C4-2B (cell line): ENCODE data around the gene GAREM2.

Experiments used
- ZFX ChIP-seq: fragments of 450-650 bp; IDR thresholded peaks from 2 replicates; pipeline ENCODE4 v1.6.1; 2017
- TF ChIP-seq, protein P1 (sequence below): fragments of 450-650 bp; conservative IDR thresholded peaks from 2 replicates; pipeline ENCODE4 v1.5.1; 2017; ENCODE audit warnings: mild to moderate bottlenecking

DNA sequence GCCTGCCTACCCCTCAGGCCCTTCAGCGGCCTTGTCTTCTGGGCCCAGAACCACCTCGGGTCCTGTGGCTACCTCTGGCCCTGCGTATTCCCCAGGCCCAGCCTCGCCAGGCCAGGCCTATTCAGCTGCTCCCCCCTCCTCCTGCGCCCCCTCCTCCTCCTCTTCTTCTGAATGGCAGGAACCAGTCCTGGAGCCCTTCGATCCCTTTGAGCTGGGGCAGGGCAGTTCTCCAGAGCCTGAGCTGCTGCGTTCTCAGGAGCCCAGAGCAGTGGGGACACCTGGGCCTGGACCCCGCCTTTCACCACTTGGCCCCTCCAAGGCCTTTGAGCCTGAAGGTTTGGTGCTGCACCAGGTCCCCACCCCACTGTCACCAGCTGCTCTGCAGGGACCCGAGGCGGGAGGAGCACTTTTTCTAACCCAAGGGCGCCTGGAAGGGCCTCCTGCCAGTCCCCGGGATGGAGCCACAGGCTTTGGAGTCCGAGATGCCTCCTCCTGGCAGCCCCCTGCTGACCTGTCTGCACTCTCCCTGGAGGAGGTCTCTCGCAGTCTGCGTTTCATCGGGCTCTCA is 14.7 kb downstream of the GAREM2 start:
- TF ChIP-seq, protein P1, sequence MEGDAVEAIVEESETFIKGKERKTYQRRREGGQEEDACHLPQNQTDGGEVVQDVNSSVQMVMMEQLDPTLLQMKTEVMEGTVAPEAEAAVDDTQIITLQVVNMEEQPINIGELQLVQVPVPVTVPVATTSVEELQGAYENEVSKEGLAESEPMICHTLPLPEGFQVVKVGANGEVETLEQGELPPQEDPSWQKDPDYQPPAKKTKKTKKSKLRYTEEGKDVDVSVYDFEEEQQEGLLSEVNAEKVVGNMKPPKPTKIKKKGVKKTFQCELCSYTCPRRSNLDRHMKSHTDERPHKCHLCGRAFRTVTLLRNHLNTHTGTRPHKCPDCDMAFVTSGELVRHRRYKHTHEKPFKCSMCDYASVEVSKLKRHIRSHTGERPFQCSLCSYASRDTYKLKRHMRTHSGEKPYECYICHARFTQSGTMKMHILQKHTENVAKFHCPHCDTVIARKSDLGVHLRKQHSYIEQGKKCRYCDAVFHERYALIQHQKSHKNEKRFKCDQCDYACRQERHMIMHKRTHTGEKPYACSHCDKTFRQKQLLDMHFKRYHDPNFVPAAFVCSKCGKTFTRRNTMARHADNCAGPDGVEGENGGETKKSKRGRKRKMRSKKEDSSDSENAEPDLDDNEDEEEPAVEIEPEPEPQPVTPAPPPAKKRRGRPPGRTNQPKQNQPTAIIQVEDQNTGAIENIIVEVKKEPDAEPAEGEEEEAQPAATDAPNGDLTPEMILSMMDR = no peak
- TF ChIP-seq ZFX = no peak
